Measurements from ENCODE around the gene CACNB3. TPM values are rescaled to one million over a fixed set of nuclear protein-coding genes. Genes with fewer than 3 reads are reported as not detected.

The CACNB3 gene
- total RNA-seq, 1 donor from 2014 or later, result 24.5 TPM

- Histone ChIP-seq H3K4me3 (ENCODE audit: low read depth, low read length) (peak overlapping the region; percentile 56), H3K27me3 (ENCODE audit: control insufficient read depth, insufficient read depth, low read length) (no peaks in the 10 kb centered on the region), H3K36me3 (ENCODE audit: control insufficient read depth, insufficient read depth, low read length) (no peaks in the 10 kb centered on the region)
- no peak for TF ChIP-seq CTCF (IDR thresholded peaks at IDR 0.05; ENCODE audit: insufficient read depth, low read length, poor library complexity, severe bottlenecking)
- DNase-seq (ENCODE audit: low read depth), result no peak
Observed at GRCh38 chr12:48813465-48814261, 4.6 kb upstream of the CACNB3 start.

GRCh38 chr12:48814262-48815125 lies 3.8 kb upstream of the CACNB3 start:
- no peak for DNase-seq (ENCODE audit: low read depth)
- no peaks in the 10 kb centered on the region for H3K36me3 ChIP-seq (ENCODE audit: control insufficient read depth, insufficient read depth, low read length)
- H3K27me3 ChIP-seq (ENCODE audit: control insufficient read depth, insufficient read depth, low read length), result no peaks in the 10 kb centered on the region
- TF ChIP-seq CTCF (IDR thresholded peaks at IDR 0.05; ENCODE audit: insufficient read depth, low read length, poor library complexity, severe bottlenecking), result peak; percentile 80
- peak overlapping the region; percentile 56 for H3K4me3 ChIP-seq (ENCODE audit: low read depth, low read length)

- Histone ChIP-seq H3K4me3 (ENCODE audit: low read depth, low read length) (peak overlapping the region; percentile 56), H3K27me3 (ENCODE audit: control insufficient read depth, insufficient read depth, low read length) (no peaks in the 10 kb centered on the region), H3K36me3 (ENCODE audit: control insufficient read depth, insufficient read depth, low read length) (no peaks in the 10 kb centered on the region)
- peak; percentile 44 for DNase-seq (ENCODE audit: low read depth)
- no peak for TF ChIP-seq CTCF (IDR thresholded peaks at IDR 0.05; ENCODE audit: insufficient read depth, low read length, poor library complexity, severe bottlenecking)
Observed at GRCh38 chr12:48815126-48816110, 2.9 kb upstream of the CACNB3 start.

GRCh38 chr12:48816143-48816854 lies 2.0 kb upstream of the CACNB3 start:
- Histone ChIP-seq H3K4me3 (ENCODE audit: low read depth, low read length) (peak overlapping the region; percentile 56), H3K36me3 (ENCODE audit: control insufficient read depth, insufficient read depth, low read length) (no peaks in the 10 kb centered on the region), H3K27me3 (ENCODE audit: control insufficient read depth, insufficient read depth, low read length) (no peaks in the 10 kb centered on the region)
- no peak for TF ChIP-seq CTCF (IDR thresholded peaks at IDR 0.05; ENCODE audit: insufficient read depth, low read length, poor library complexity, severe bottlenecking)
- no peak for DNase-seq (ENCODE audit: low read depth)

Data from kidney epithelial cell (primary cell).